ENCODE data around the gene CORO6.

CORO6 gene

DNA sequence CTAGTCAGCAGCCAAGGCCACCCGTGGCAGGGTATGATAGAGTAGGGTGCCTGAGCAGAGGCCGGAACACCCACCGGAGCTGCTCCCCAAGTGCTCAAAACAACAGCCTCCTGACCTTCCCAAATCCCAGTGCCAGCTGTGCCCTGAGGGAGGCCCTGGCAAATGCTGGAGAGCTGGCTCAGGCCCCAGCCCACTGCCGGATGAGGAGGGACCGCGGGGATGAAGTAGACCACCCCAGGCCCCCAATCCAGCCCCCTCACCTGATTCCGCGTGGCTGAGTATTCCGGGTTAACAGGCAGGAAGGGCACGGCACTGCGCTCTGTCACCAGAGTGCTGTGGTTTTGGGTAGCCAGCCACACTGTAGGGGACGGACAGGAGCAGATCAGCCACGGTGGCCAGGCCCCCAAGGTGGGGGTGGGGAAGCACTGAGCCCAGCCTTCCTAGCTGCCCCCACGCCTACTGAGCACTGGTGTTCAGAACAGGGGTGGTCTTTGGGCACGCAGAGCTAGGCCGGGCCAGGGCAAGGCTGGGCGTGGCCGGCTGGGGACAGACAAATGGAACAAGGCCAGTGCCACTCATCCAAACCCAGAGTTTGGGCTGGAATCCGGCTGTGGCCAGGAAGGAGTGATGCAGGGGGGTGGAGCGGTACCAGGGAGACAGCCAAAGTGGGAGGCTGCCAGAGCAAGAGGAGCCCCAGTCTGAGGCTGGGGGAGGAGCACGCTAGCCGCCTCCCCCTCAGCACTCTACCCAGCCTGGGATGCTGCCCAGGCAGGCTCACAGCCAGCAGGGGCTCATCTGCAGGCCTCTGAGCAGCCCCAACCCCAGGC lies 45.1 kb downstream of the CORO6 start:
- Histone ChIP-seq H3K36me3 (ENCODE audit: control insufficient read depth, low read depth, low read length) (peaks cover 26% of the 10 kb centered on the region), H3K9ac (ENCODE audit: low read length) (no peak overlapping the region), H3K27ac (ENCODE audit: low read length) (no peak overlapping the region), H3K9me3 (ENCODE audit: control insufficient read depth, low read depth, low read length) (no peaks in the 10 kb centered on the region), H3K4me3 (ENCODE audit: low read length) (no peak overlapping the region), H3K27me3 (ENCODE audit: control insufficient read depth, insufficient read depth, low read length) (no peaks in the 10 kb centered on the region), H3K4me1 (ENCODE audit: control insufficient read depth, low read depth, low read length) (no peaks in the 10 kb centered on the region)

DNA sequence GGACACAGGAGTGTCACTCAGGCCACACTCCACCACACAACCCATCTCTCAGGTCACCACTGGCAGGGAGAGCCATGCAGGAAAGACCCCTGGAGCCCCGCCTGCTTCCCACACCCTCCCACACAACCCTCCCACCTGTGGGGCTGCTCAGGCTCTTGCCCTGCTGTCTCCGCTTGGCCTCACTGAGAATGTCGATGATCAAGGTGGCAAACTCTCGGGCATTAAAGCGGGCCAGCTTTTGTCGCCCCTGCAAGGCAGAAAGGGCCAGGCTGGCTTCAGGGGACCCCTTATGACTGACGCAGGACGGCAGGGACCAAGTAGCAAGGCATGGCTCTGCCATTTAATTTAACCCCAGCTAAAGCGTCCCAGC lies 45.7 kb downstream of the CORO6 start:
- H3K27ac ChIP-seq (ENCODE audit: low read length): no peak overlapping the region
- no peak overlapping the region for H3K9ac ChIP-seq (ENCODE audit: low read length)
- no peaks in the 10 kb centered on the region for H3K4me1 ChIP-seq (ENCODE audit: control insufficient read depth, low read depth, low read length)
- H3K36me3 ChIP-seq (ENCODE audit: control insufficient read depth, low read depth, low read length): peaks cover 22% of the 10 kb centered on the region
- peaks cover 4% of the 10 kb centered on the region for H3K27me3 ChIP-seq (ENCODE audit: control insufficient read depth, insufficient read depth, low read length)
- H3K4me3 ChIP-seq (ENCODE audit: low read length): no peak overlapping the region
- no peaks in the 10 kb centered on the region for H3K9me3 ChIP-seq (ENCODE audit: control insufficient read depth, low read depth, low read length)

DNA sequence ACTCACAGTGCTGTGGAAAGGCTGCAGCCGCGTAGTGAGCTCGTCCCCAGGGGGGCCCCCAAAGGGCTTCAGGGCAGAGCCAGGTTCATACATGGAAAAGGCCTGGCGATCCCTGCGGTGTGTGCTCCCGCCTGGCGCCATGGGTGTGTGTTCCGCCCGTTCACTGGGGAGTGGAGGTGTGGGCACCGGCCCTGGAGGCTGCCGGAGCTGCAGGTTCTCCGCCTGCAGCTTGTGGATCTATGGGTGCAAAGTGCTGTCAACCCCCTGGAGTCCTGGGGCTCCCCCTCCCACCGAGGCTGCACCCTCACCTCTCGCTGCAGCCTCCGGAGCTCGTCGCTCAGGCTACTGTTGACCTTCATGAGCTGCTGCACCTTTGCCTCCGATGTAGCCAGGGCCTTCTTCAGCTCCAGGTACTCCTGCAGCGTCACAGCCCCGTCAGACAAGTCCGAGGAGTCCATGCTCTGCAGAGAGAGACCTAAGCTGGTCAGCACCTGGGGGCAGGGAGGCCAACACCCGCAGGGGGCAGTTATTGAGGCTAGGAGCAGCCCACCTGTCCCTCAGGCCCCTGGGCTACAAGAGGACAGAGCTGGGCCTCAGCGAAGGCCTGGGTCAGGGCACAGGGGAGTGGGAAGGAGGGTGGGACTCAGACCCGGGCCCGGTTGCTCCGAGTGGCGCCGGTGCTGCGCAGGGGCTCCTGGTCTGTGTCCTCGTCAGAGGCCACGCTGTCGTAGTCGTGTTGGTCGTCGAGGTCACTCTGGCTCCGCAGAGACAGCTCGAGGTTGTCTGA lies 46.3 kb downstream of the CORO6 start:
- peaks cover 10% of the 10 kb centered on the region for H3K27me3 ChIP-seq (ENCODE audit: control insufficient read depth, insufficient read depth, low read length)
- H3K36me3 ChIP-seq (ENCODE audit: control insufficient read depth, low read depth, low read length): peaks cover 22% of the 10 kb centered on the region
- H3K9ac ChIP-seq (ENCODE audit: low read length): no peak overlapping the region
- no peak overlapping the region for H3K4me3 ChIP-seq (ENCODE audit: low read length)
- no peak overlapping the region for H3K27ac ChIP-seq (ENCODE audit: low read length)
- no peaks in the 10 kb centered on the region for H3K4me1 ChIP-seq (ENCODE audit: control insufficient read depth, low read depth, low read length)
- H3K9me3 ChIP-seq (ENCODE audit: control insufficient read depth, low read depth, low read length): no peaks in the 10 kb centered on the region

DNA sequence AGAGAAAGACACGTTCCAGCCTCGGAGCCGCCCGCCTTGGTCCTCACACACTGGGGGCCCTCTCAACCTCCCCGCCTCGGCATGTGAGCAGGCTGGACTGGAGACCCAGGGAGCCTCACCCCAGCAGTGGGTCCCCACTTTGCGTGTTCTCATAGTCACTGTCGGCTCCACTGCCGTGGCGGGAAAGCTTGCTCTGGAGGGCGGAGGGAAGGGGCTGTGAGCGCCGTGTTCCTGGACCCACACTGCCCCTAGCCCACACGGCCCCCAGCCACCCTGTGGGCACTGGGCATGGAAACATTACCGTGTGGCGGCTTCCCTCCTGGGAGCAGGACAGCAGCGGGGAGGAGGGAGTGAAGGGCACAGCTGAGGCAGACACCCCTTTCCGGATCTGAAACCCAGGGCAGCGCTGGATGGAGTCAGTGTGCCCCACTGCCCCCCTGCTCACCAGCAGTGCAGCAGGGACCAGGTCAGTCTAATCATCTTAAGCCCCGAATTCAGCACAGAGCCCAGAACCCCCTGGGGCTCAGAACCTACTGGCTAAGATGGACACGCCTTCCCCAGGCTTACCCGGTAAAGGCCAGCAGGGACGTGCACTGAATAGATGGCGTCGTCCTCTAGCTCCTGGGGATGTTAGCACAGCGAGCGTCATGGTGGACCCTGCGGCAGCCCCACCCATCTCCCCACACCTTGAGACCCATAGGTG lies 47.0 kb downstream of the CORO6 start:
- H3K4me3 ChIP-seq (ENCODE audit: low read length): no peak overlapping the region
- H3K9ac ChIP-seq (ENCODE audit: low read length): no peak overlapping the region
- no peaks in the 10 kb centered on the region for H3K4me1 ChIP-seq (ENCODE audit: control insufficient read depth, low read depth, low read length)
- H3K27ac ChIP-seq (ENCODE audit: low read length): no peak overlapping the region
- H3K27me3 ChIP-seq (ENCODE audit: control insufficient read depth, insufficient read depth, low read length): peaks cover 11% of the 10 kb centered on the region
- no peaks in the 10 kb centered on the region for H3K9me3 ChIP-seq (ENCODE audit: control insufficient read depth, low read depth, low read length)
- peaks cover 22% of the 10 kb centered on the region for H3K36me3 ChIP-seq (ENCODE audit: control insufficient read depth, low read depth, low read length)

DNA sequence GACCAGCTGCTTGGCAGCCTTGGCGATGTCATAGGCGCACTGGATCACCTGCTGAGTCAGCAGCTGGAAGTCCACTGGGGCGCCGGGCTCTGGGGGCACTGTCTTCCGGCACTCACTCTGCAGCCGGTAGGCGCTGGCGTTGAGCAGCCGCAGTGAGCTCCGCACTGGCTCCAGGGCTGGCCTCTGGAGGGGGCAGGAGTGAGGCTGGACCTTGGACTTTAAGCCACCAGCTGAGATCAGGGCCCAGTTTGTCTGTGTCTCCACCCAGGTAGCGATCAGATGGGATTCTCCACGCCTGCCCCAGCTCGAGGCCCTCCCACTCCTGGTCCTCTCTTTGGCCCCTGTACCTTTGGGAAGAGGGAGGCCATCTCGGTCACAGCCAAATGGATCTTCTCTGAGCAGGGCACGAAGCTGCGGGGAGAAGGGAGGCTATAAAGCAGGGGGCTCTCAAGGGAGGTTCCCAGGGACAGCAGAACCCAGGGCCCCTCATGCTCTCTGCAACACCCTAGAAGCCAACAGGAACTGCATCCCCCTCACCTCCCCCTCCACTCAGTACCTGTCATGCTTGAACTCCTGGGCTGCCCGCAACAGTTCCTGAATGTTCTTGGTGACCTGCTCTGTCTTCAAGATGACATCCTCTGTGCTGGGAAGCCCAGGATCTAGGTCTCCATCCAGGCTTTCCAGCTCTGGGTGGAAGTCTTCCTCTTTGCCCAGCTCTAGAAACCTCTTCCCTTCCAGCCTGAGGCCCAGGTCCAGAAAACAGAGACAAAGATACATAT lies 47.8 kb downstream of the CORO6 start:
- no peak overlapping the region for H3K27ac ChIP-seq (ENCODE audit: low read length)
- H3K36me3 ChIP-seq (ENCODE audit: control insufficient read depth, low read depth, low read length): peaks cover 22% of the 10 kb centered on the region
- peaks cover 11% of the 10 kb centered on the region for H3K27me3 ChIP-seq (ENCODE audit: control insufficient read depth, insufficient read depth, low read length)
- H3K9ac ChIP-seq (ENCODE audit: low read length): no peak overlapping the region
- H3K9me3 ChIP-seq (ENCODE audit: control insufficient read depth, low read depth, low read length): no peaks in the 10 kb centered on the region
- H3K4me1 ChIP-seq (ENCODE audit: control insufficient read depth, low read depth, low read length): no peaks in the 10 kb centered on the region
- H3K4me3 ChIP-seq (ENCODE audit: low read length): no peak overlapping the region

DNA sequence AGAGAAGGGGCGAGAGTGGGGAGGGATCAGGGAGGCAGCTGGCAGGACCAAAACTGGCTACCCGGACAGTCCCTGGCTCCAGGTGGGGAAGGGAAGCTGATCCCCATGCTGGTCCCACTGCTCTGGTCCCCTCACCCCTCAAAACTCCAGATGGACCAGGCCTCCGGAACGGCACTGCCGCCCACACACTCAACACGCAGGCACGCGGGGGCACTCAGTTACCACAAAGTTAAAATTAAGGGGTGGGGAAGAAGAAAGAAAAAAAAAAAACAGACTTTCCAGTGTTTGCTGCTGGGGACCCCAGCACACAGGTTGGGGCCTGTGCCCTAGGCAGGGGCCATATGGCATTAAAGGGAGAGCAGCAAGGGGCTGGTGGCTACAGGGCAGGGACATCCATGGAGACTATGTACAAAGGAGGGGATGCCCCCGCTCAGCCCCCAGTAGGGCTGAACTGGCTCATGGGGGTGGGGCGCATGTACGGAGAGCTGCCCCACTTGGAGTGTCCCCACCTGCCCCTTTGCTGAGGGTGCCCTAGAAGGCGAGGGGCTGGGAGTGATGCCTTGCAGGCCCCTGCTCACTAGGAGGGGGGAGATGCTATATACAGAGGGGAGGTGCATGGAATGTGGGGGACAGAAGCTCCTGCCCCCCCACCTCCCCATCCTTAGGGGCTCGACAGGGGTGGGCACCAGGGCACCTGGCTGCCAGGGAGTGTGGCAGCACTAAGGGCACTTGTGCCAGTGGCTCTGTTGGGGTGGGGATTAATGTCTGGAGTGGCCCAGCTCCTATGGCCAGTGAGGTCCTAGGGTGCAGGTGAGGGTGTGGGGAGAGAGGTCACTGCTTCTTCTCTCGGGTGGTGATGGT lies 48.6 kb downstream of the CORO6 start:
- Histone ChIP-seq H3K9me3 (ENCODE audit: control insufficient read depth, low read depth, low read length) (no peaks in the 10 kb centered on the region), H3K36me3 (ENCODE audit: control insufficient read depth, low read depth, low read length) (peaks cover 20% of the 10 kb centered on the region), H3K9ac (ENCODE audit: low read length) (no peak overlapping the region), H3K4me1 (ENCODE audit: control insufficient read depth, low read depth, low read length) (peaks cover 3% of the 10 kb centered on the region), H3K27ac (ENCODE audit: low read length) (no peak overlapping the region), H3K27me3 (ENCODE audit: control insufficient read depth, insufficient read depth, low read length) (peaks cover 18% of the 10 kb centered on the region), H3K4me3 (ENCODE audit: low read length) (no peak overlapping the region)

DNA sequence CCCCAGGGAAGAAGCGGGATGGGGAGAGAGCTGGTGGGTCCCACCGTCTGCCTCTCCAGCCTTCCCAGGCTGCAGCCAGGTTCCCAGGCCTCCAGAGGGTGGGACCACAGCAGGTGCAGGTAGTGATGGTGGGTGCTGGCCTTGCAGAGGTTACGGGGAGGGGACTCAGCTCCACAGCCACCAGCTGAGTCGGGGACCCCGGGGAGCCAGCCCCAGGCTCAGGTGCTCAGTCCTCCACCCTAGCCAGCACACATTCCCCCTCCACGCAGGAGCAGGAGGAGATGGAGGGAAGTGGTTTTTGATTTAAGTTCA lies 49.2 kb downstream of the CORO6 start:
- H3K36me3 ChIP-seq (ENCODE audit: control insufficient read depth, low read depth, low read length): peaks cover 18% of the 10 kb centered on the region
- H3K27me3 ChIP-seq (ENCODE audit: control insufficient read depth, insufficient read depth, low read length): peaks cover 19% of the 10 kb centered on the region
- H3K9ac ChIP-seq (ENCODE audit: low read length): no peak overlapping the region
- H3K27ac ChIP-seq (ENCODE audit: low read length): no peak overlapping the region
- no peaks in the 10 kb centered on the region for H3K9me3 ChIP-seq (ENCODE audit: control insufficient read depth, low read depth, low read length)
- no peak overlapping the region for H3K4me3 ChIP-seq (ENCODE audit: low read length)
- peaks cover 3% of the 10 kb centered on the region for H3K4me1 ChIP-seq (ENCODE audit: control insufficient read depth, low read depth, low read length)

DNA sequence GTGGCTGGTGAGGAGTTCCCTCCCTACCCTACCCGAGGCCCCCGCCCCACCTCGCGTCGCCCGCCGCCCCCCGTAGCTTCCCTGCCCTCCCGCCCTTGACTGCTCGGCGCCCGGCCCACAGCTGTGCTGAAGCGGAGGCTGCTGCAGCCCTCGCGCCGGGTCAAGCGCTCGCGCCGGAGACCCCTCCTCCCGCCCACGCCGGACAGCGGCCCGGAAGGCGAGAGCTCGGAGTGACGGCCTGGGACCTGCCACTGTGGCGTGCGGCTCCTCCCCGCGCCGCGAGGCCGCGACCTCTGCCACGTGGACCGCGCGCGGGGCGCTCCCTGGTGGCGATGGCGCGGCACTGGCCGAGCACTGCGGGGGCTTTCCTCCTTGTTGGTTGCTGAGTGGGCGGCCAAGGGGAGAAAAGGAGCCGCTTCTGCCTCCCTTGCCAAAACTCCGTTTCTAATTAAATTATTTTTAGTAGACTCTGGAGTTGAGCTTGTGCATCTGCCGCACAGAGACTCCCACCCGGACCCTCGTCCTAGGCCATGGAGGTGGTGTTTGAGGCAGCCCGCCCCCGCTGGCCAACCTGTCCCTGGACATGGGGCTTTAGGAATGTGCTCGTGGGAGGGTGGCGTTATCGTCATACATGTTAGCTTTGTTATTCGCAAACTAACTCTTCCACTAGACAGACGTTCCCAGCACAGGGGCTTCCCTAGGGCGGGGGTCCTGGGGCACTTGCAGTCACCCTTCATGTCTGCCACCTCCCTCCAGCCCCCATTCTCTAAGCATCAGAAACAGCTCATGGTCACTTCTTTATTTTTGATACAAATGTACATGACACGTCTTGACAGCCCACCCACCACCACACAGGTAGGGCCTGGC lies 49.8 kb downstream of the CORO6 start:
- no peak overlapping the region for H3K4me3 ChIP-seq (ENCODE audit: low read length)
- peaks cover 18% of the 10 kb centered on the region for H3K36me3 ChIP-seq (ENCODE audit: control insufficient read depth, low read depth, low read length)
- H3K9ac ChIP-seq (ENCODE audit: low read length): no peak overlapping the region

DNA sequence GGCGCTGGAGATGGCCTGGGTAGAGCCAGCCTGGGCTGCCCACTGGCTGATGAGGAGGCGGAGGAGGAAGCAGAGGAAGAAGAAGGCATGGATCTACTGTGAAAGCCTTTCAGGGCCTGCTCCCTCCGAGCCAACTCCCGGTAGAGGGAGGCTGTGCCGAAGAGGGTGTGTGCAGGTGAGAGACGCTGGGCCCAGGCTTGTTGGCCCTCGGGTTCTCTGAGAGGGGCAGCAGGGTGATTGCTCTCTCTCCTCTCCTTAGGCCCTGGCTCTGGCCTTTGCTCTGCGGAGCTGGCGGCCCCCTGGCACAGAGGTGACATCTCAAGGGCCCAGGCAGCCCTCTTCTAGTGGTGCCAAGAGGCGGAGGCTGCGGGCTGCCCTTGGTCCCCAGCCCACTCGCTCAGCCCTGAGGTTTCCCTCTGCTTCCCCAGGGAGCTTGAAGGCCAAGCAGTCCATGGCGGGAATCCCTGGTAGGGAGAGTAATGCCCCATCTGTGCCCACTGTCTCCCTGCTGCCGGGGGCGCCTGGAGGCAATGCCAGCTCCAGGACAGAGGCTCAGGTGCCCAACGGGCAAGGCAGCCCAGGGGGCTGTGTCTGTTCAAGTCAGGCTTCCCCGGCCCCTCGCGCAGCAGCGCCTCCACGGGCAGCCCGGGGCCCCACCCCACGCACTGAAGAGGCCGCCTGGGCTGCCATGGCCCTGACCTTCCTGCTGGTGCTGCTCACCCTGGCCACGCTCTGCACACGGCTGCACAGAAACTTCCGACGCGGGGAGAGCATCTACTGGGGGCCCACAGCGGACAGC lies 50.6 kb downstream of the CORO6 start:
- Histone ChIP-seq H3K4me1 (ENCODE audit: control insufficient read depth, low read depth, low read length) (peaks cover 3% of the 10 kb centered on the region), H3K9ac (ENCODE audit: low read length) (no peak overlapping the region)

More for the DNA sequence above, 49.8 kb downstream of the CORO6 start:
- Histone ChIP-seq H3K27me3 (ENCODE audit: control insufficient read depth, insufficient read depth, low read length) (peaks cover 23% of the 10 kb centered on the region), H3K4me1 (ENCODE audit: control insufficient read depth, low read depth, low read length) (peaks cover 3% of the 10 kb centered on the region), H3K9me3 (ENCODE audit: control insufficient read depth, low read depth, low read length) (no peaks in the 10 kb centered on the region), H3K27ac (ENCODE audit: low read length) (no peak overlapping the region)

More for the DNA sequence above, 50.6 kb downstream of the CORO6 start:
- H3K4me3 ChIP-seq (ENCODE audit: low read length): no peak overlapping the region
- no peak overlapping the region for H3K27ac ChIP-seq (ENCODE audit: low read length)
- peaks cover 9% of the 10 kb centered on the region for H3K36me3 ChIP-seq (ENCODE audit: control insufficient read depth, low read depth, low read length)
- no peaks in the 10 kb centered on the region for H3K9me3 ChIP-seq (ENCODE audit: control insufficient read depth, low read depth, low read length)
- peaks cover 31% of the 10 kb centered on the region for H3K27me3 ChIP-seq (ENCODE audit: control insufficient read depth, insufficient read depth, low read length)

Data from iPS-18a (cell line).